ENCODE results near the gene UNC93A.

DNA sequence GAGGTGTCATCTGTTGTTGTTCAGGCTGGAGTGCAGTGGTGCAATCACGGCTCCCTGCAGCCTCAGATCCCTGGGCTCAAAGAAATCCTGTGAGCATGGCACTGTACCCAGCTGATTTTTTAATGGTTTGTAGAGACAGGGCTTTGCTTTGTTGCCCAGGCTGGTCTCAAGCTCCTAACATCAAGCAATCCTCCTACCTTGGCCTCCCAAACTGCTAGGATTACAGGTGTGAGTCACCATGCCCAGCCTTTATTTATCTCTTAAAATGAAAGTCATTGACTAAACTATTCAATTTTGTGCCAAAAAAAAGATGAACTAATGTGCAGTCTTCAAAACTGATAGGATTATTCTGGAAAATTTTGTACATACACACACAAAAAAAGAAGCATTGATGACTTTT, 38.8 kb upstream of the UNC93A start:
- TF ChIP-seq, protein P1, sequence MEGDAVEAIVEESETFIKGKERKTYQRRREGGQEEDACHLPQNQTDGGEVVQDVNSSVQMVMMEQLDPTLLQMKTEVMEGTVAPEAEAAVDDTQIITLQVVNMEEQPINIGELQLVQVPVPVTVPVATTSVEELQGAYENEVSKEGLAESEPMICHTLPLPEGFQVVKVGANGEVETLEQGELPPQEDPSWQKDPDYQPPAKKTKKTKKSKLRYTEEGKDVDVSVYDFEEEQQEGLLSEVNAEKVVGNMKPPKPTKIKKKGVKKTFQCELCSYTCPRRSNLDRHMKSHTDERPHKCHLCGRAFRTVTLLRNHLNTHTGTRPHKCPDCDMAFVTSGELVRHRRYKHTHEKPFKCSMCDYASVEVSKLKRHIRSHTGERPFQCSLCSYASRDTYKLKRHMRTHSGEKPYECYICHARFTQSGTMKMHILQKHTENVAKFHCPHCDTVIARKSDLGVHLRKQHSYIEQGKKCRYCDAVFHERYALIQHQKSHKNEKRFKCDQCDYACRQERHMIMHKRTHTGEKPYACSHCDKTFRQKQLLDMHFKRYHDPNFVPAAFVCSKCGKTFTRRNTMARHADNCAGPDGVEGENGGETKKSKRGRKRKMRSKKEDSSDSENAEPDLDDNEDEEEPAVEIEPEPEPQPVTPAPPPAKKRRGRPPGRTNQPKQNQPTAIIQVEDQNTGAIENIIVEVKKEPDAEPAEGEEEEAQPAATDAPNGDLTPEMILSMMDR (IDR thresholded peaks at IDR 0.05; ENCODE audit: poor library complexity, severe bottlenecking) = no peak
- TF ChIP-seq MXI1 (conservative IDR thresholded peaks at IDR 0.05; ENCODE audit: poor library complexity, severe bottlenecking) (no peak), RAD21 (conservative IDR thresholded peaks at IDR 0.05) (no peak)

Measured in neural cell (in vitro differentiated cells).